Measurements from ENCODE around the gene FZD4. TPM values are rescaled to one million over a fixed set of nuclear protein-coding genes. Genes with fewer than 3 reads are reported as not detected.

FZD4 gene
- total RNA-seq, 1 experiment from 2014 or later: 2.6 TPM

GRCh38 chr11:86896441-86896841 is 58.8 kb downstream of the FZD4 start:
- Histone ChIP-seq H3K4me2 (no peak overlapping the region), H3K9me2 (ENCODE audit: insufficient read depth) (no peaks in the 10 kb centered on the region), H3K9me3 (ENCODE audit: insufficient read depth, low read depth) (no peaks in the 10 kb centered on the region), H3K36me3 (ENCODE audit: low read depth) (no peaks in the 10 kb centered on the region), H3K27me3 (ENCODE audit: insufficient read depth, low read depth) (no peaks in the 10 kb centered on the region), H4K20me1 (ENCODE audit: insufficient read depth) (no peaks in the 10 kb centered on the region), H3F3A (ENCODE audit: insufficient read depth, low read depth) (no peaks in the 10 kb centered on the region), H3K4me3 (no peak overlapping the region), H3K79me2 (ENCODE audit: low read depth) (no peaks in the 10 kb centered on the region), H3K4me1 (replicated peaks; ENCODE audit: insufficient read depth) (no peaks in the 10 kb centered on the region), H2AFZ (no peak overlapping the region), H3K27ac (no peak overlapping the region)
- no peak for DNase-seq
- no TSS peak for BruUV-seq (replicated peaks)
- CTCF ChIA-PET: no interaction called here
- TF ChIP-seq, protein P1, sequence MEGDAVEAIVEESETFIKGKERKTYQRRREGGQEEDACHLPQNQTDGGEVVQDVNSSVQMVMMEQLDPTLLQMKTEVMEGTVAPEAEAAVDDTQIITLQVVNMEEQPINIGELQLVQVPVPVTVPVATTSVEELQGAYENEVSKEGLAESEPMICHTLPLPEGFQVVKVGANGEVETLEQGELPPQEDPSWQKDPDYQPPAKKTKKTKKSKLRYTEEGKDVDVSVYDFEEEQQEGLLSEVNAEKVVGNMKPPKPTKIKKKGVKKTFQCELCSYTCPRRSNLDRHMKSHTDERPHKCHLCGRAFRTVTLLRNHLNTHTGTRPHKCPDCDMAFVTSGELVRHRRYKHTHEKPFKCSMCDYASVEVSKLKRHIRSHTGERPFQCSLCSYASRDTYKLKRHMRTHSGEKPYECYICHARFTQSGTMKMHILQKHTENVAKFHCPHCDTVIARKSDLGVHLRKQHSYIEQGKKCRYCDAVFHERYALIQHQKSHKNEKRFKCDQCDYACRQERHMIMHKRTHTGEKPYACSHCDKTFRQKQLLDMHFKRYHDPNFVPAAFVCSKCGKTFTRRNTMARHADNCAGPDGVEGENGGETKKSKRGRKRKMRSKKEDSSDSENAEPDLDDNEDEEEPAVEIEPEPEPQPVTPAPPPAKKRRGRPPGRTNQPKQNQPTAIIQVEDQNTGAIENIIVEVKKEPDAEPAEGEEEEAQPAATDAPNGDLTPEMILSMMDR (conservative IDR thresholded peaks at IDR 0.05): no peak
- POLR2A ChIA-PET (ENCODE audit: unreplicated experiment): no interaction called here
- intact Hi-C loops (cut with micrococcal nuclease; ENCODE audit: unreplicated experiment): no loop called here

Other genes with a start within 250 kb of the FZD4 start
- 221 and 235 TPM in 2 replicates for gene PRSS23, start 154.9 kb downstream of the FZD4 start, total RNA-seq (2021)
- 15.0 and 42.0 TPM in 2 replicates for gene TMEM135, start 82.5 kb upstream of the FZD4 start, total RNA-seq (2021)